ENCODE data around the gene NDUFA6. TPM values are rescaled to one million over a fixed set of nuclear protein-coding genes. Genes with fewer than 3 reads are reported as not detected.
"Not testable (repeated sequence)": the region's sequence is repeated elsewhere in the genome, so short reads cannot be mapped to it uniquely, and the experiment has no call there.

NDUFA6 gene
- total RNA-seq, 1 donor from 2014 or later: 95.1 TPM

DNA sequence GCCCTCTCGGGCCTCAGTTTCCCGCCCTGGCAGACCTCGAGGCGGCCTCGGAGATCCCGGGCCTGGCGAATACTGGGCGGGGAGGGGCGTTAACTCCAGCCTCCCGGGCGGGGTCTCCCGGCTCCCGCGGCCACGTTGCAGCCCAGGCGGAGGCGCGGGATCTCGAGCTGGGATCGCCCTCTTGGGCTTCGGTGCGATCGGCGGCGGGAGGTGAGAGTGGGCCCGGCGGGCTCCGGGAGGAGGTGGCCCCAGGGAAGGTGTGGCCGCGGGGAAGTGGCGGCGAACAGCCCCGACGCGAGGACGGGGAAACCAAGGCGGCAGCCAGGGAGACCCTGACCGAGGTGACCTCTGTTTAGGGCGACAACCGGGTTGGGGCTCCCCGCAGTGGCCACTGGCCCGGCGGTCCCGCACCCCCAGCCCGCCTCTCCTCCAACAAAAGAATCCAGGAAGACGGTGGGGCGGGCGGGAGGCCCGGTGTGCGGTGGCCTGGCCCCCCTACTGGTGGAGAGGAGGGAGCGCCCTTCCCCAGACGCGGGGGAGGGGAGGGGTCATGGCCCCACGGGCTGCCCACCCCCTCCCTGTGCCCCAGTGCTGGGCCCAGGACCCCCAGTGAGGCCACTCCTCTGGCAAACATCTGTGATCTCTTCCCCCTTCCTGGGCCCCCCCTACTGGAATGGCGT, 16.3 kb downstream of the NDUFA6 start, which contains the start of gene PHETA2:
PHETA2 (plus strand) TSS at position 117 of the 680 bp plus-strand sequence. CDS start 3,046 bp downstream, outside the sequence.
- peaks cover 4% of the 10 kb centered on the region for H3K36me3 Mint-ChIP-seq (ENCODE audit: low read depth)
- H3K4me1 Mint-ChIP-seq (ENCODE audit: low read depth): peaks cover 28% of the 10 kb centered on the region
- DNase-seq (ENCODE audit: low spot score): peak; percentile 52
- H3K9me3 Mint-ChIP-seq: no peaks in the 10 kb centered on the region
- H3K27ac Mint-ChIP-seq: peak within 1 kb of the TSS; percentile 76
- no peaks in the 10 kb centered on the region for H3K27me3 Mint-ChIP-seq (ENCODE audit: low read depth)
- H3K4me3 Mint-ChIP-seq (ENCODE audit: low read depth): peak within 1 kb of the TSS; percentile 75
- intact Hi-C loops (cut with micrococcal nuclease): loop anchor here (5.0 to 10.0 kb wide), 5 partner anchors 77 to 368 kb away; partner anchors contain the start of genes CENPM, SREBF2 and WBP2NL

GRCh38 chr22:42073621-42074041, 16.9 kb downstream of the NDUFA6 start:
- Mint-ChIP-seq H3K9me3 (no peaks in the 10 kb centered on the region), H3K27ac (peak overlapping the region; percentile 60), H3K27me3 (ENCODE audit: low read depth) (no peaks in the 10 kb centered on the region), H3K36me3 (ENCODE audit: low read depth) (peaks cover 4% of the 10 kb centered on the region), H3K4me1 (ENCODE audit: low read depth) (peaks cover 25% of the 10 kb centered on the region), H3K4me3 (ENCODE audit: low read depth) (peak overlapping the region; percentile 75)
- intact Hi-C loops (cut with micrococcal nuclease): loop anchor here (5.0 to 10.0 kb wide), 5 partner anchors 76 to 369 kb away; partner anchors contain the start of genes CENPM, SREBF2 and WBP2NL
- DNase-seq (ENCODE audit: low spot score): no peak

DNA sequence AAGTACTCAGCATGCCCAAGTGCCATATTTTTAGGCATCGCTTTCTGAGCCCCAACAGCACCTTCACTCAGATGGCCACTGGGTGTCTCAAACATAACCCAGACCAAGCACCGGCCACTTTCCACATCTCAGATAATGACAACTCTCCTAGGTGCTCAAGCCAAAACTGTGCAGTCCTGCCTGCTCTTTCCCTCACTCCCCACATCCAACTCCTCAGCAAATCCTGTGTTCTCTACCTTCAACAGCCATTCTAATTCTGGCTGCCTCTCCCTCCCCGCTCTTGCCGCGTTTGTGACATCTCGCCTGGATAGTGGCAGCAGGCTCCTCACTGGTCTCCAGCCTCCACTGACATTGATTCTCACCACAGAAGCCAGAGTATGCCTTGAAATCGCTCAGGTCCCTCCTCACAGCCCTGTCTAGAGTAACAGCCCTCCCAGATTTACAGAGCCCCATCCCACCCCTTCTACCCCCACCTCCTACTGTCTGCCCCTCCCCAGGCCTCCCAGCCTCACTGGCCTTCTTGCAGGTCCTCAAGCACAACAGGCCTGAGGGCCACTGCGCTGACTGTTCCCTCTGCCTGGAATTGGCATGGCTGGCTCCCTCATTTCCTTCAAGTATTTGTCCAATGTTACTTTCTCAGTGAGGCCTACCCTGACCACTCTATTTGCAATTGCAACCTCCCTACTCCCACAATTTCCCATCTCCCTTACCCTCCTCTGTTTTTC, 17.8 kb downstream of the NDUFA6 start:
- no peaks in the 10 kb centered on the region for H3K9me3 Mint-ChIP-seq
- no peaks in the 10 kb centered on the region for H3K27me3 Mint-ChIP-seq (ENCODE audit: low read depth)
- no peak for DNase-seq (ENCODE audit: low spot score)
- peak overlapping the region; percentile 60 for H3K27ac Mint-ChIP-seq
- peaks cover 27% of the 10 kb centered on the region for H3K4me1 Mint-ChIP-seq (ENCODE audit: low read depth)
- H3K36me3 Mint-ChIP-seq (ENCODE audit: low read depth): peaks cover 10% of the 10 kb centered on the region
- intact Hi-C loops (cut with micrococcal nuclease): loop anchor here (5.0 to 10.0 kb wide), 5 partner anchors 75 to 370 kb away; partner anchors contain the start of genes CENPM, SREBF2 and WBP2NL
- peak overlapping the region; percentile 75 for H3K4me3 Mint-ChIP-seq (ENCODE audit: low read depth)

DNA sequence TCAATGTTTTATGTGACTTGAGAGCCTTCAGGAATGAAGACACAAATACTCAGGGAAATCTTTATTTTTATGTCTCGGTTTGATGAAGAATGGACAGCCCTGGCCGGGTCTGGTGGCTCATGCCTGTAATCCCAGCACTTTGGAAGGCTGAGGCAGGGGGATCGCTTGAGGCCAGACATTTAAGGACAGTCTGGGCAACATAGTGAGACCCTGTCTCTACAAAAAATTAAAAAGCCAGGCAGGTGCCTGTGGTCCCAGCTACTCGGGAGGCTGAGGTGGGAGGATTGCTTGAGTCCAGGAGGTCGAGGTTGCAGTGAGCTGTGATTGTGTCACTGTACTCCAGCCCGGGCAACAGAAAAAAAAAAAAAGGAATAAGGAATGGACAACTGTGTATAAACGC, 19.1 kb downstream of the NDUFA6 start:
- not testable (repeated sequence) for H3K9me3 Mint-ChIP-seq
- Mint-ChIP-seq H3K27ac (peak overlapping the region; percentile 90), H3K4me1 (ENCODE audit: low read depth) (peaks cover 27% of the 10 kb centered on the region)

DNA sequence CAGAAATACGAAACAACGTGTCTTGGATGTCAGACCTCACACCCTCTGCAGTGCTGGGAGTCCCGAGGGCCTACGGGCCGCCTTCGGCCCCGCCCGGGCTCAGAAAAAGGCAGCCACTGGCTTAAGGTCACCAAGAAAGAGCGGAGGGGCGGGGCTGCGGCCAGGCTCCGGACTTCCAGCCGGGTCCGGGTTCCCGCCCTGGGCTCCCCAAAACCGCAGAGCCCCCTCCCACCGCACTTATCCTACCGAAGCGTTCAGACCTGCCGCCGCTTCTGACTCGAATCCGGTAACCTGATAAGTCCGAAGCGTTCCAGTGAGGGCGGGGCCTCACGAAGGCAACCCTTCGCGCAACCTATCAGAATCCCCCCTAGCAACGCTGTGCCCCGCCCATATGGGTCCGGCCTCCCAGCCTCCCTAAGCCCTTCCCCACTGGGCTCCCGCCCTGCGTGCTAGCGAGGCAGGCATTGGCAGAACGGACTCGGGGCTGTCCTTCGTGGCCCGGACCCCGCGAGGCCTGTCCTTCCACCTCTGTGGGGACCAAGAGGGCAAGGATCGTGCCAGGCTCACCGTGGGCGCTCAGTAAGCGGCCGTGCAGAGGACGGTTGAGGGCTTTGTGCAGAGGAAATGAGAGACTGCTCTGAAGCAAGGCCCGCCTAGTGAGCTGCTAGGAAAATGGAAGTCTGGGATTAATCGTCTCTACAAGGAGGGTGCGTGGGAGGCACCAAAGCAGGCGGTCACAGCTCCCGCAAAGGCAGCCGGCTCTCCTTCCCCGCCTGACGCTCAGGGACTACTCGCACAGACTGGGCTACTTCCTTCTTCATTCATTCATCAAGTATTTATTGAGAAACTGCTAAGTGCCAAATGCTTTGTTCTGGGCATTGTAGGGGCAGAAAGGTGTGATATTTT, 19.8 kb downstream of the NDUFA6 start, which contains the start of gene NAGA:
NAGA (minus strand) TSS at position 296 of the 906 bp plus-strand sequence. CDS start 515 bp downstream, outside the sequence.
- Mint-ChIP-seq H3K9me3 (no peaks in the 10 kb centered on the region), H3K27me3 (ENCODE audit: low read depth) (no peaks in the 10 kb centered on the region), H3K36me3 (ENCODE audit: low read depth) (peaks cover 20% of the 10 kb centered on the region)

More for the DNA sequence above, 19.1 kb downstream of the NDUFA6 start:
- intact Hi-C loops (cut with micrococcal nuclease): loop anchor here (5.0 to 10.0 kb wide), 5 partner anchors 74 to 371 kb away; partner anchors contain the start of genes CENPM, SREBF2 and WBP2NL
- Mint-ChIP-seq H3K36me3 (ENCODE audit: low read depth) (peaks cover 19% of the 10 kb centered on the region), H3K4me3 (ENCODE audit: low read depth) (peak overlapping the region; percentile 83)
- H3K27me3 Mint-ChIP-seq (ENCODE audit: low read depth); DNase-seq (ENCODE audit: low spot score): not testable (repeated sequence)

DNA sequence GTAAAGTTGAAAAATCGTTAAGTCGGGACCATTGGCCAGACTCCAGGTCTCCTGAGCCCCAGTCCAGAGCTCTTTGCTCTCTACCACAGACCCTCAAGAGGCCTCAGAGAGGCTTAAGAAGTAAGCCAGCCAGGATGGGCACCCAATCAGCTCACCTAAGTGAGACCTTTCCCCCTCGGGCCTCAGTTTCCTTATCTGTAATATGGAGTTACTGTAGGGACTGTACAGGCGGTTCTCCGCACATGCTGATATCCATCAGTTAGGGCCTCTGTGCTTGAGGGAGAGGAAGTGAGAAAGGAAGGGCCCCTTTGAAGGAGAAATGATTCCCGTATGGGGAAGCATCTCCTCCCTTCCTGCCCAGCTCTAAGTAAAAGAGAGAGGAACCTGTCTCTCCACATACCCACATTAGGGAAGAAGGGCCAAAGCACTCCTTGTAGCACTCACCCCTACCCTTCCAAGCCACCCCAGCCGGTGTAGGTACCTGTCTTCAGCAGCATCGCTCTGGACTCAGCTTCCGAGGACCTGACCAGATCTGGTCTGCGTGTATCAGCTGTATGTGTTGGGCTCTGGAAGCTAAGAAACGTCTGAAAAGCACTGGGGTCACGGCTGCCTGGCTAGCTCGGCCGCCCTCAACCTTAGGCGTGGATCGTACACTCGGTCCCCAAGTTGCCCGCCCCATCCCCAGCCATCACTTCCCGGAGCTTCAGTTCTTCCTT, 20.6 kb downstream of the NDUFA6 start:
- H3K27ac Mint-ChIP-seq: peak overlapping the region; percentile 90
- H3K27me3 Mint-ChIP-seq (ENCODE audit: low read depth): no peaks in the 10 kb centered on the region
- peak overlapping the region; percentile 83 for H3K4me3 Mint-ChIP-seq (ENCODE audit: low read depth)
- no peaks in the 10 kb centered on the region for H3K9me3 Mint-ChIP-seq
- H3K36me3 Mint-ChIP-seq (ENCODE audit: low read depth): peaks cover 27% of the 10 kb centered on the region
- no peak for DNase-seq (ENCODE audit: low spot score)
- peaks cover 22% of the 10 kb centered on the region for H3K4me1 Mint-ChIP-seq (ENCODE audit: low read depth)
- intact Hi-C loops (cut with micrococcal nuclease): loop anchor here (1.0 to 10.0 kb wide), 7 partner anchors 10 to 372 kb away; partner anchors contain the start of genes CENPM, SREBF2 and WBP2NL

More for the DNA sequence above, 19.8 kb downstream of the NDUFA6 start, which contains the start of gene NAGA:
- intact Hi-C loops (cut with micrococcal nuclease): loop anchor here (1.0 to 10.0 kb wide), 7 partner anchors 10 to 372 kb away; partner anchors contain the start of genes CENPM, SREBF2 and WBP2NL
- Mint-ChIP-seq H3K4me1 (ENCODE audit: low read depth) (peaks cover 25% of the 10 kb centered on the region), H3K4me3 (ENCODE audit: low read depth) (peak within 1 kb of the TSS; percentile 83), H3K27ac (peak within 1 kb of the TSS; percentile 90)
- DNase-seq (ENCODE audit: low spot score): peak; percentile 93

- Mint-ChIP-seq H3K4me1 (ENCODE audit: low read depth) (peaks cover 20% of the 10 kb centered on the region), H3K4me3 (ENCODE audit: low read depth) (no peak overlapping the region), H3K36me3 (ENCODE audit: low read depth) (peaks cover 36% of the 10 kb centered on the region), H3K9me3 (no peaks in the 10 kb centered on the region), H3K27me3 (ENCODE audit: low read depth) (no peaks in the 10 kb centered on the region), H3K27ac (no peak overlapping the region)
- intact Hi-C loops (cut with micrococcal nuclease): no loop called here
- no peak for DNase-seq (ENCODE audit: low spot score)
Measured at GRCh38 chr22:42068291-42068690, 22.3 kb downstream of the NDUFA6 start.

DNA sequence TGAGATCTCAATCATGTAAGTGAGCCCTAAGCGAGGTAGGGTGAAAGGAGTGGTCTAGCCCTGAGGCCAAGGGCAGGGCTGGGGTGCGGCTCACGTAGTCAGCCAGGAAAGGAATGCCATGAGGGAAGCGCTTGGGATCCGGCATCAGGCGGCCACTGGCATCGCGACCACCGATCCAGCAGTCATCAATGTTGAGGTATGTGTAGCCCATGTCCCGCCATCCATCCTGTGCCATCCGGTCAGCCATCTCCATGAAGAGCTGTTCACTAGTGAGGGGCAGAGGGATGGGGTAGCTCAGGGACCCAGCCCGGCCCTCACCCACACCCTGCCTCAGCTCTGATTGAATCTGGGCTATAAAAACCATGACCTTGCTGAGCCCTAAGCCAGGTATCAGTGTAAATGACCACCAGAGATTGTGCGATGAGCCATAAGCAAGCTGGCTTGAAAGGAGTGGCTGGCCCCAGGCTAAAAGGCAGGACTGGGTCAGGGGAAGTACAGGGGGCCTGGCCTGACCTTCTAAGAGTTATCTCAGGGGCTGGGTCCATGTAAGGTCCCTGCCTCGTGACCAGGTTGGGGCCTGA, 22.8 kb downstream of the NDUFA6 start:
- Mint-ChIP-seq H3K27me3 (ENCODE audit: low read depth) (no peaks in the 10 kb centered on the region), H3K27ac (no peak overlapping the region), H3K4me1 (ENCODE audit: low read depth) (peaks cover 20% of the 10 kb centered on the region), H3K36me3 (ENCODE audit: low read depth) (peaks cover 41% of the 10 kb centered on the region), H3K4me3 (ENCODE audit: low read depth) (no peak overlapping the region), H3K9me3 (no peaks in the 10 kb centered on the region)
- DNase-seq (ENCODE audit: low spot score): no peak
- intact Hi-C loops (cut with micrococcal nuclease): no loop called here

GRCh38 chr22:42066937-42067336, 23.6 kb downstream of the NDUFA6 start:
- intact Hi-C loops (cut with micrococcal nuclease): no loop called here
- H3K4me3 Mint-ChIP-seq (ENCODE audit: low read depth): no peak overlapping the region
- H3K27me3 Mint-ChIP-seq (ENCODE audit: low read depth): no peaks in the 10 kb centered on the region
- H3K27ac Mint-ChIP-seq: no peak overlapping the region
- no peaks in the 10 kb centered on the region for H3K9me3 Mint-ChIP-seq
- DNase-seq (ENCODE audit: low spot score): peak; percentile 7
- peaks cover 20% of the 10 kb centered on the region for H3K4me1 Mint-ChIP-seq (ENCODE audit: low read depth)
- peaks cover 47% of the 10 kb centered on the region for H3K36me3 Mint-ChIP-seq (ENCODE audit: low read depth)

DNA sequence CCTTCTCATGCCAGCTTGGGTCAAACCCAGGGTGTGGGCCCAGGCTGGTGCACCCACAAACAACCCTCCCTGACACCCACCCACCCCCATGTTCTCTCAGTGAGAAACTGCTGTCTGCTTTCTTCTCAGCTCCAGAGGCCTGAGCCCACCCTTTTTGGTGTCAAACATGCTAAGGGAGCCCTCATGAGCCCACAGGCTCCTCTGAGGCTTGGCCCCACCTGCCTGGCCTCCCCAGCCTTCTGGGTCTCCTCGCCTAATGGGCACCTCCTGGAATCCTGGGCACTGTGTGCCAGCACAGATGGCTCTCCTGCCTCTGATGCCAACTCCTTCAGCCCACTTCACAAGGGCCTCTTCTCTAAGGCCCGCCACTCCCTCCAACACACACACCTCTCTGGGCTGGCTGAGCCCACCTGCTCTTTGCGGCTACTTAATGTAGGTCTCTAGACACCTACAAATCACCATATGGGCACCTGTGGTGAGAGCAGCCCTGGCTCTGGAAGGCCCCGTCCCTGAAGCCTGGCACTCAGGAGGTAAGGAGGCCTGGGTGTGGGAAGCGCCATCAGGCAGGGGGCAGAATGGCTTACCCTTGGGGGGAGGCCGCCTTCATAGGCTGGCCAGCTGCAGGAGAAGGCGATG, 24.3 kb downstream of the NDUFA6 start:
- Mint-ChIP-seq H3K4me1 (ENCODE audit: low read depth) (peaks cover 14% of the 10 kb centered on the region), H3K27me3 (ENCODE audit: low read depth) (no peaks in the 10 kb centered on the region), H3K9me3 (no peaks in the 10 kb centered on the region), H3K36me3 (ENCODE audit: low read depth) (peaks cover 53% of the 10 kb centered on the region), H3K4me3 (ENCODE audit: low read depth) (no peak overlapping the region), H3K27ac (no peak overlapping the region)
- intact Hi-C loops (cut with micrococcal nuclease): no loop called here
- peak; percentile 5 for DNase-seq (ENCODE audit: low spot score)
